ENCODE results near the gene BDKRB2. TPM values are rescaled to one million over a fixed set of nuclear protein-coding genes. Genes with fewer than 3 reads are reported as not detected.

The BDKRB2 gene
- total RNA-seq, 1 experiment from 2014 or later: 0.21 TPM

- peak overlapping the region; percentile 5 for H3K27ac ChIP-seq (ENCODE audit: low read depth, low read length, poor library complexity, severe bottlenecking)
- DNase-seq (ENCODE audit: low spot score): no peak
- H3K36me3 ChIP-seq (ENCODE audit: insufficient read depth, low read length, poor library complexity, severe bottlenecking): no peaks in the 10 kb centered on the region
- peak overlapping the region; percentile 43 for H3K4me3 ChIP-seq (ENCODE audit: low read depth, low read length, poor library complexity, severe bottlenecking)
- POLR2A ChIA-PET (ENCODE audit: low non-redundant PET): no interaction called here
- intact Hi-C loops (cut with micrococcal nuclease; ENCODE audit: unreplicated experiment): no loop called here
- no peaks in the 10 kb centered on the region for H3K27me3 ChIP-seq (replicated peaks; ENCODE audit: insufficient read depth, low read depth, low read length, poor library complexity)
- peaks cover 10% of the 10 kb centered on the region for H3K4me1 ChIP-seq (ENCODE audit: insufficient read depth, low read length, poor library complexity, severe bottlenecking)
- no peaks in the 10 kb centered on the region for H3K9me3 ChIP-seq (ENCODE audit: low read depth, low read length, poor library complexity, severe bottlenecking)
- CTCF ChIA-PET: interaction anchor here (0.7 kb wide), 1 partner anchor 236 kb away, joined by 3 read pairs; no protein-coding TSS in a partner anchor
- TF ChIP-seq, protein P1, sequence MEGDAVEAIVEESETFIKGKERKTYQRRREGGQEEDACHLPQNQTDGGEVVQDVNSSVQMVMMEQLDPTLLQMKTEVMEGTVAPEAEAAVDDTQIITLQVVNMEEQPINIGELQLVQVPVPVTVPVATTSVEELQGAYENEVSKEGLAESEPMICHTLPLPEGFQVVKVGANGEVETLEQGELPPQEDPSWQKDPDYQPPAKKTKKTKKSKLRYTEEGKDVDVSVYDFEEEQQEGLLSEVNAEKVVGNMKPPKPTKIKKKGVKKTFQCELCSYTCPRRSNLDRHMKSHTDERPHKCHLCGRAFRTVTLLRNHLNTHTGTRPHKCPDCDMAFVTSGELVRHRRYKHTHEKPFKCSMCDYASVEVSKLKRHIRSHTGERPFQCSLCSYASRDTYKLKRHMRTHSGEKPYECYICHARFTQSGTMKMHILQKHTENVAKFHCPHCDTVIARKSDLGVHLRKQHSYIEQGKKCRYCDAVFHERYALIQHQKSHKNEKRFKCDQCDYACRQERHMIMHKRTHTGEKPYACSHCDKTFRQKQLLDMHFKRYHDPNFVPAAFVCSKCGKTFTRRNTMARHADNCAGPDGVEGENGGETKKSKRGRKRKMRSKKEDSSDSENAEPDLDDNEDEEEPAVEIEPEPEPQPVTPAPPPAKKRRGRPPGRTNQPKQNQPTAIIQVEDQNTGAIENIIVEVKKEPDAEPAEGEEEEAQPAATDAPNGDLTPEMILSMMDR (conservative IDR thresholded peaks at IDR 0.05; ENCODE audit: low read depth, low read length): no peak
- TF ChIP-seq EZH2 (IDR thresholded peaks at IDR 0.05; ENCODE audit: borderline replicate concordance, low read depth, low read length, poor library complexity, severe bottlenecking): no peak
- no TSS peak for BruUV-seq (replicated peaks)
These were observed 679 bp downstream of the BDKRB2 start for GRCh38 chr14:96205059-96205977.

GRCh38 chr14:96205978-96206360 lies 1.3 kb downstream of the BDKRB2 start:
- no peak for DNase-seq (ENCODE audit: low spot score)
- intact Hi-C loops (cut with micrococcal nuclease; ENCODE audit: unreplicated experiment): no loop called here
- Histone ChIP-seq H3K4me1 (ENCODE audit: insufficient read depth, low read length, poor library complexity, severe bottlenecking) (peaks cover 10% of the 10 kb centered on the region), H3K27ac (ENCODE audit: low read depth, low read length, poor library complexity, severe bottlenecking) (no peak overlapping the region), H3K9me3 (ENCODE audit: low read depth, low read length, poor library complexity, severe bottlenecking) (no peaks in the 10 kb centered on the region), H3K27me3 (replicated peaks; ENCODE audit: insufficient read depth, low read depth, low read length, poor library complexity) (no peaks in the 10 kb centered on the region), H3K4me3 (ENCODE audit: low read depth, low read length, poor library complexity, severe bottlenecking) (no peak overlapping the region), H3K36me3 (ENCODE audit: insufficient read depth, low read length, poor library complexity, severe bottlenecking) (no peaks in the 10 kb centered on the region)
- ChIA-PET CTCF (no interaction called here), POLR2A (ENCODE audit: low non-redundant PET) (no interaction called here)
- no TSS peak for BruUV-seq (replicated peaks)
- TF ChIP-seq EZH2 (IDR thresholded peaks at IDR 0.05; ENCODE audit: borderline replicate concordance, low read depth, low read length, poor library complexity, severe bottlenecking): no peak
- TF ChIP-seq, protein P1 (conservative IDR thresholded peaks at IDR 0.05; ENCODE audit: low read depth, low read length): no peak

DNA sequence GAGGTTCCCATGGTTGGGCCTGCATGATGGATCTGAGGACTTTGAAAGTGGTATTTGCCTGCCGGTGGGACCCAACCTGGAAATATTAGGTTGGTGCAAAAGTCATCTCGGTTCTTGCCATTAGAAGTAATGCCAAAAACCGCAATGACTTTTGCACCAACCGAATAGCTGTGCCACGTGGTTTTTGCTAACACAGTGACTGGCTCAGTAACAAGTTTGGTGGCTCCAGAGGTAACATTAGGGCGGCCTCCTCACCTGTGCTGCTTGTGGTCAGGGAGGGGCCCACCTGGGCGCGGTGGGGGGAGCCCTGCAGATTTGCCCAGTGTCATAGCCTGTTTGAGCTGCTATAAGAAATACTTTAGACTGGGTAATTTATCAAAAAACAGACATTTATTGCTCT lies 1.8 kb downstream of the BDKRB2 start:
- Histone ChIP-seq H3K27me3 (replicated peaks; ENCODE audit: insufficient read depth, low read depth, low read length, poor library complexity) (no peaks in the 10 kb centered on the region), H3K4me3 (ENCODE audit: low read depth, low read length, poor library complexity, severe bottlenecking) (no peak overlapping the region), H3K4me1 (ENCODE audit: insufficient read depth, low read length, poor library complexity, severe bottlenecking) (peaks cover 10% of the 10 kb centered on the region), H3K27ac (ENCODE audit: low read depth, low read length, poor library complexity, severe bottlenecking) (no peak overlapping the region), H3K36me3 (ENCODE audit: insufficient read depth, low read length, poor library complexity, severe bottlenecking) (no peaks in the 10 kb centered on the region), H3K9me3 (ENCODE audit: low read depth, low read length, poor library complexity, severe bottlenecking) (no peaks in the 10 kb centered on the region)
- peak; percentile 16 for DNase-seq (ENCODE audit: low spot score)
- BruUV-seq (replicated peaks): no TSS peak
- intact Hi-C loops (cut with micrococcal nuclease; ENCODE audit: unreplicated experiment): no loop called here
- ChIA-PET CTCF (interaction anchor here (0.6 kb wide), 1 partner anchor 535 kb away, joined by 12 read pairs; no protein-coding TSS in a partner anchor), POLR2A (ENCODE audit: low non-redundant PET) (no interaction called here)
- TF ChIP-seq, protein P1 (conservative IDR thresholded peaks at IDR 0.05; ENCODE audit: low read depth, low read length): no peak

Data from A673 (cell line).